DMS153 treated with DMSO at 0.1 percent for 48 hours (cell line): ENCODE measurements around the gene DDAH1.

ENCODE experiments used
- DNase-seq: peaks from one replicate; lab custom pipeline; 2025; ENCODE audit not compliant: unreplicated experiment; lab: John Stamatoyannopoulos, UW

The DDAH1 gene

DNA sequence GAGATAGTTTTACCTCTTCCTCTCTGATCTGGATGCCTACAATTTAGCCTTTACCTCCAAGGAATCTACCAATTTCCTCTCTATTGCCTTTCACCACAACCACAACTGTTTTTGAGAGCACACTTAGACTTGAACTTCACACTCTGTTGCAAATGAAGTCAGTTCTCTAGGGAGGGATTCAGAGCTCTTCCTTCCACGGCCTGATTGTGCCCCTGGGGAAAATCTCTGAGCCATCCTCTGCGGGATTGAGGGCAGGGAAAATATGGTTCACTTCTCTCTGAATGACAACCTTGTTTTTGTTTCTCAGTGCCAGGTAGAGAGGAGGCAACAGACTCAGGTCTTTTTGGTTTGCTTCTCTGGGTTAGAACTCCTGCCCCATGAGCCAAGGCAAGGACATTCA lies 153.1 kb downstream of the DDAH1 start:
- DNase-seq: no peak

DNA sequence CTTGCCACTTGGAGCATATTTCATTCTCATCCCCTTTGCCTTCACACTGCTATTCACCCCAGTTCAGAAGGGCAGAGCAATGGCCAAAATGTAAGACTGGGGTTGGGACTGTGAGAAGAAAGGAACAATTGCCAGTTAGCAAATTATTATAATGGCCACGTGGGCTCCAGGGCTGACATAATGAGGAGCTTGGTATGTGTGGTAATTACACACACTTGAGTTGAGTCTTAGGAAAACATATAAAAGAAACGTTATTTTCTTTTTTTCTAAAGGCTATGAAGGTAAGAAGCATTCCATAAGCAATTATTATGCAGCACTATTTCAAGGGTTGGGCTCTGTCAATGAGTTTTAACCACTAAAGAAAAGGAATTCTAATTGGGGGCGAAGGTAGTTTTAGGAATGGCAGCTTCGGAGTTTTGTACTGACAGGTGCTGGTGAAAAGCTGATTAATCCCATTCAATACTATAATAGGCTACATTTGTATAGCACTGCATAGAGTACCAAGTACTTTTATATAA lies 156.1 kb downstream of the DDAH1 start:
- DNase-seq: no peak

DNA sequence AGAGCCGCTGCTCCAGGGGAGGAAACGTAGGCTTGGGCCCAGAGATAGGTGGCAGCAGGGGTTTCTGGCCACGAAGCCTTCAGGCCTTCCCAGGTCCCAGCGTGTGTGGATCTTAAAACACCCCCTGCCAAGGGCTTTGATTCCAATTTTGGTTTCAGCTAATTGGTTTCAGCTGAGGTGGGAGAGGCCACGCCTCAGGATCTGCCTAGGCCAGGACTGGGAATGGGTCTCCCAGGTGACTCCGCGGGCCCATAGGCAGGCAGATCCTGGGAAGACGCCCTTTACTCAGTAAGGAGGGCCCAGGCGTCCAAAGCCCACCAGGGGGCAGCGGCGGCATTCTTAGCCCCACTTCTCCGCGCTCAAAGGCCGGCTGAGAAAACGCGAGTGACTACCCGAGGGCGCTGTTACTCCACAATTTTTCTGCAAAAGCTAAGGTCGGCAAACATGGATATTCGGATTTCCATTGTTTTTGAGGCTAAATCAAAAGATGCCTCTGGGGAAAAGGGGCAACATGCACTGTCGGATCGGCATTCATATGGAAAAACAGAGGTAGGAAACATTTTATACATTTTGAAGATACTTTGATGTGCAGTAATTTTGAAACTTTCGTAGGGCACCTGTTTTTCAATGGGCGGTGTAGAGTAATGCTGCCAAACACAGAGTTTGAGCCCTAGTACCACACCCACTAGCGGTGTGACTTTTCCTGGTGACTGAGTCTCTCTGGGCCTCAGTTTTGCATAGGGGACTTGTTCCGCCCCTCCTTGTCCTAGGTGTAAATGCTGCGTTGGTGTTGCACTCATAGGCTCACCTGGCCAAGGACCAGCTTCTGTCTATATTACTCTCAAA lies 156.7 kb downstream of the DDAH1 start:
- peak; percentile 42 for DNase-seq

DNA sequence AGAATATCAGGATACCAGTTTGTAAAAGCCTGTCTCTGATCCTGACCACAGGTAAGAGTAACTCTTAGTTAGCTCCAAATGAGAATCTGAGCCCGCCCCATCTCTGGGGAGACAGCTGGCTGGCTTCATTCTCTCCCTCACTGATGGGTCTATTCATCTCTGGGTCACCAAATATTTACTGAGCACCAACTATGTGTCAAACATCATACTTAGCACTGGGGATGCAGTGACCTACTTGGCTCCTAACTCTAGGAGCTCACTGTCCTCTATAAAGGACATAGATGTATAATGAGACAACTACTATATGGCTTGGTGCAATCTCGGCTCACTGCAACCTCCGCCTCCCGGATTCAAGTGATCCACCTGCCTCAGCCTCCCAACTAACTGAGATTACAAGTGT lies 158.7 kb downstream of the DDAH1 start:
- DNase-seq: no peak

DNA sequence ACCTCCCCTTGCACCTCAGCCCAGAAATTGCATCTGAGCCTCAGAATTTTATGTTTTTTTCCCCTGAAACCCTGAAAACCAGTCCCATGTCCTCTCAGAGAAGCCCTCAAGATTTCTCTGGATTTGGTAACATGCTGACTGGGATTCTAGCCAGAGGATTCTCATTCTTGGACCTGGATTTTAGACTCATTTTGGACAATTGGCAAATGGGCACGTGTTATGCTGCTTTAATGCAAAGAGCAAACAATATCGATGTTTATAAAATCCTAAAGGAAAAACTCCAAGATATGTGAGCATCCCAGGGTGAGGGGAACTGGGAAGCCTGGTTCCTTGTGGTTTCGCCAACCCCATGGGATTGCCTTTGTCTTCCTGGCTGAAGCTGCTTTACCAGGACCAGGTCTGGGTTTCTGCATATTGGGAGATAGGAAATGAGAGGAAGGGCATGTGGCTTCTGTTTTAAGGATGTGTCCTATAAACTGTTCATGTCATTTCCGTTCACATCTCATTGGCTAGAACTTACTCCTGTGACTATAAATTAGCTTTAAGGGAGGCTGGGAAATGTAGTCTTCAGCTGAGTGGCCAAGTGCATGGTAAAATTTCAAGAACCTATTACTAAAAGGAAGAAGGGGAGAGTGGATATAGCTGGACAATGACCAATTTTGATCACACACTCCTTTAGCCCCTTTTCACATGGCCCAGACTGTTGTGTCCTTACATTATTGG lies 161.4 kb downstream of the DDAH1 start:
- DNase-seq: no peak

DNA sequence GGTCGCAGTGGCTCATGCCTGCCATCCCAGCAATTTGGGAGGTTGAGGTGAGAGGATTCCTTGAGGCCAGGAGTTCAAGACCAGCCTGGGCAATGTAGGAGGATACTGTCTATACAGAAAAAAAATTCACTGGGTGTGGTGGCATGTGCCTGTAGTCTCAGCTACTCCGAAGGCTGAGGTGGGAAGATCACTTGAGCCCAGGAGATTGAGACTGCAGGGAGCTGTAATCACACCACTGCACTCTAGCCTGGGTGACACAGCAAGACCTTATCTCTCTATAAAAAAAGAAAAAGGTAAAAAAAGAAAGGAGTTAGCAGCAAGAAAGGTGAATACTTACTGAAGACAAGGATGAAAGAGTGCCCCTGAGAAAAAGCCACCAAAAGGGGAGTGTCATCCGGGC lies 164.8 kb downstream of the DDAH1 start:
- DNase-seq: no peak

DNA sequence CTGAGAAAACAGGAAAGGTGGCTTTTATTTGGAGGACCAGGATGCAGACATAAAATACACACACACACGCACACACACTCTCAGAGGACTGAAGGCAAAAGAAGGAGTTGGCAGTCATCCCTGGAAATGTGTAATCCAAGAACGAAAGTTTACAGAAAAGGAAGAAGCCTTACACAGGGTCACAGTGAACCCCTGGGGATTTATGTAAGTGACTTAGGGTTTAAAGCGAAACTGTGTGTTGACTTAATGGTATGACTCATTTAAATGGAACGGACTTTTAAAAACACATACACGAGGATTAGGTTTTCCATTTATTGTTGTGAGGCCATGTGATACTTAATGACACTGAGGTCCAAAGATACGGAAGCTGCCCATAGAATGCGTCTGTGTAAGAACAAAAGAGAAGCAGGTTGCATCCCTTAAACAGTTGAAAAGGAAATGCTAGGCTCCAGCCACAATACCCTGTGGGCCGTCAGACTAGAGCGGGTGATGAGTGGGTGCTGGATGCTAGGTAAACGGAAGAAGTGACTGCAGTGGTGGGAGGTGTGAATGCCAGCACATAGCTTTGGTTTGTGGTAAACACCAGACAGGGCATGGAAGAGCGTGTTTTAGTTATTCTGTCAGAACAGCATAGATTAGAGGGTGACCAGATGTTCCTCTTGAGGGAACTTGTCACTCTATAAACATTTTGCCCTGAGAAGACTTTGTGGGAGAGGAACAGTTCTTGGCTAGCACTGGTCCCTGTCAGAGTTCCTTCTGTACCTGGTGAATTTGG lies 166.9 kb downstream of the DDAH1 start:
- DNase-seq: peak; percentile 87

DNA sequence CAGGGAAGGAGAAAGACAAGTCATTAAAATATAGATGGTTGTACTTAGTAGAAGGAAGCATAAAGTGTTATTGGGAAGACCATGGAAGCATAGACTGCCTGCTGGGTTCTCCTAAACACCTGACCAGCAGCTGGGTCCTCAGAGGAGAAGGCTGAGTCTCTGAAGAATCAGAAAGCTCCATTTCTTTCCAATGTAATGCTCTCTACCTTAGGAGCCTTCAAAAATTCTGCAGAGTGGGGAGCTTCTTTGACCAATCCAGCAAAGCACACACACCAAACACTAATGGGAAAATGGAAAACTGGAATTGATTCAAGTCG lies 167.5 kb downstream of the DDAH1 start:
- no peak for DNase-seq

DNA sequence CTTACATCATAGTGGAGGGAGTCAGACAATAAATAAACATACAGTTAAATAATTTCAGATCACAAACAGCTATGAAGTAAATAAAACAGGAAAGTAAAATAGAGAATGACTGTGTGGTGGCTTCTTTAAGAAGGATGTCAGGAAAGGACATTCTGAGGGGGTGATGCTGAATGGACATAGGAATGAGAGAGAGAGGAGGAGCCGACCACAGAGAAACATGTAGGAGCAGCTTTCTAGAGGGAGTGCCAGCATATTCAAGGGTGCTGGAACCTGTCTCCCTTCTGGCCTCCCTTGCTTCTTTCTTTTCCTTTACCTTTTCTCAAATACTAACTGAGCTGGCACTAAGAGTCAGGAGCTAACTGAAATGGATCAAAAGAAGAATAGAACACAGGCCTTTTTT lies 168.0 kb downstream of the DDAH1 start:
- no peak for DNase-seq

DNA sequence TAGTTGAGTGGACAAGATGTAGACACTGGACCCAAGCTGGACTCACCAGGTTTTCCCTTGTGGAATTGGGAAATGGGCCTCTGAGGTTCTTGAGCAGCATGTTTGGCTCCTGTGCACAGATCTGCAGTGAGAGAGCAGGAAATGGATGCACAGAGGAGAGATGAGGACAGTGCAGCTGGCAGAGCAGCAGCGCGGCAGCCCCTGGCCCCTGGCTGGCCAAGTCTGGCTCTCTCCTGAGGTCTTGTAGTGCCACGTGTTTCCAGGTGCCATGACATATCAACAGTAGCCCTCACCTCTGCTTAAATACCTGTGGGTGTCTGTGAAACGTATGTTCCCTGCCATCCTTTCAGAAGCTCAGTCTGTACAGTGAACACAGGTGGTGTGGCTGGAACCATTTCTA lies 169.3 kb downstream of the DDAH1 start:
- no peak for DNase-seq

DNA sequence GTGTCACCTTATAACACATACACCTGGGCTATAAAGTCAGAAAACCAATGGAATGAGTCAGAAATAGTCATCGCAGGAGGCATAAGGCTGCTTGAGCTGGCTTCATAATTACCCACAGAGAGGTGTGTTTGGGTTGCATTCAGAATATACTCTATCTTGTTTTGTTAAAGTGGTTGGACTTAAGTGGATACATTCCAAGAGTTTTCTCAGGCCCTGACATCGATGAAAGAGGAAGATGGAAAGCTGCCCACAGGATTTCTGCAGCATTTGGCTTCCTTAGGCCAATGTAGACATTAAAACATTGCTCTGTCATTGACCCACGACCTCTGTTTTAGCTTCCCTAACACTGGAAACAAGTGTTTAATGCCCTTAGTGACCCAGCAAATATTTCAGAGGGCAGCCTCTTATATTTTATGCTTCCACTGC lies 169.9 kb downstream of the DDAH1 start:
- no peak for DNase-seq

DNA sequence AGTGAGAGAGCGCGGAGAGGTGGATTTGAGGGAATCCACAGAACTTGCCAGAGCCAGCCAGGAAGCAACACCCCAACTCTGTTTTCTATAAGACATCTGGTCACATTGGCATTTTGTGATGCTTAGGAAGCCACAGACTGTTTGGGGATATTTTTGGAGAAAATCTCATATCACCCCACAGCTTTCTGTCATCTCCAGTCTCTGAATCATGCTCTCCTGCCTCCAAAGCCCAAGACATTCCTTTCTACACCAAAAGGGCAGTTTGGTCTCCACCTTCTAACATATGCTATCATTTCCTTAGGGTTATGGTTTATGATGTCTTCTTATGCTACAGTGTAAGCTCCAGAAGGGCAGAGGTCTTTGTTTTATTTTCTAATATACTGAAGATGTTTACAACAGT lies 174.1 kb downstream of the DDAH1 start:
- no peak for DNase-seq

DNA sequence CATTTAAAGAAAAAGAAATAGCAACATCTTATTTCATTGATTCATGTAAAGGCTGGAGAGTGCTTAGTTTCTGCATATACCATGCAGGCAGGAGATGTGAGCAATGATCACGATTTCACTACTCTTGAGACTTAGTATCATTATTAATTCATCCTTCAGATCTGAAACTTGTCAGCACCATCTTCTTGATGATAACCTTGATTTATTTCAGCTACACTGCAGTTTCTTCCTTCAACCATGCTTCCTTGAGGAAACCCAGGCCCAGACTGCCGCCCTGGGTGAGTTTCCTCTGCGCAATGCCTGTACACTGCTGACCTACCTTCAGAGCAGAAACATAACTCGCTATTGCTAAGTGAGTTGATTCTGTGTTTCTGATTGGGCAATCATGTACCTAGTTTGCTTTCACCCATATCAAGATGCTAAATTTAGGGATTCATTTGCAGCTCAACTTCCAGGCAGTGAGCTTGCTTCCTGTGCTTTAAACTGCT lies 175.1 kb downstream of the DDAH1 start:
- no peak for DNase-seq

DNA sequence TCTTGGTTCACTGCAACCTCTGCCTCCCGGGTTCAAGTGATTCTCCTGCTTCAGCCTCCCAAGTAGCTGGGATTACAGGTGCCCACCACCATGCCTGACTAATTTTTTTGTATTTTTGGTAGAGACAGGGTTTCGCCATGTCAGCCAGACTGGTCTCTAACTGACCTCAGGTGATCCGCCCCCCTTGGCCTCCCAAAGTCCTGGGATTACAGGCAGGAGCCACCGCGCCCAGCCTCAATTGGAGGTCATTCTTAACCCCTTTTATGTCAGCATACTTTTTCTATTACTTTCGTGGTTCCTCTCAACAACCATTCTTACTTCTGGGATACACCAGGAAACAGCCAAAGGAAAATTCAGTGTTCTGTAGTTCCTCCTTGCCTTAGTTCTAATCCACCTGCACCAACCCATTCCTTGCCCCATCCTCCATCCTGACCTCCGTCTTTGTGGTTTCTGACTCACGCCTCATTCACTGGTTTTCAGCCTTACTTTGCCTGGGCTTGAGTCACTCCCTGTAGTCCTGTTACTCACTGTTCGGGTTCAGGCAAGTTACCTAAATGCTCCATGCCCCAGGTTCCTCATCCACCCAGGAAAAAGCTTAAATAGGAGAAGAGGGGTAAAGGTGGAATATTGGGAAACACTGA lies 175.6 kb downstream of the DDAH1 start:
- DNase-seq: no peak

DNA sequence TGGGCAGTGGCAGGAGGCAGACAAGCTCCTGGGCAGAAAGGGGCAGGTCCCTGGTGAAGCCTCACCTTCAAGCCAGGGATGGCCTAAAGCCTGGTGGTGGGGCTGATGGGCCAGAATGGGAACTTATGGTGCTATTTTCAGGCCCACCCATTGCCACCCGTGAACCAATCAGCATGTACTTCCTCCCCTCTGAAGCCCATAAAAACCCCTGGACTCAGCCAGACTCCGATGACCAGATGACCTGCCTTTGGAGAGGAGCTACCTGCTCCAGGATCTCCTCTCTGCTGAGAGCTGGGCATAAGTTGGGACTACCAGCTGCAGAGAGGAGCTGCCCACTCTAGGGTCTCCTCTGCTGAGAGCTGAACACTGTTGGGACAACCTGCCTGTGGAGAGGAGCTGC lies 180.8 kb downstream of the DDAH1 start:
- no peak for DNase-seq

DNA sequence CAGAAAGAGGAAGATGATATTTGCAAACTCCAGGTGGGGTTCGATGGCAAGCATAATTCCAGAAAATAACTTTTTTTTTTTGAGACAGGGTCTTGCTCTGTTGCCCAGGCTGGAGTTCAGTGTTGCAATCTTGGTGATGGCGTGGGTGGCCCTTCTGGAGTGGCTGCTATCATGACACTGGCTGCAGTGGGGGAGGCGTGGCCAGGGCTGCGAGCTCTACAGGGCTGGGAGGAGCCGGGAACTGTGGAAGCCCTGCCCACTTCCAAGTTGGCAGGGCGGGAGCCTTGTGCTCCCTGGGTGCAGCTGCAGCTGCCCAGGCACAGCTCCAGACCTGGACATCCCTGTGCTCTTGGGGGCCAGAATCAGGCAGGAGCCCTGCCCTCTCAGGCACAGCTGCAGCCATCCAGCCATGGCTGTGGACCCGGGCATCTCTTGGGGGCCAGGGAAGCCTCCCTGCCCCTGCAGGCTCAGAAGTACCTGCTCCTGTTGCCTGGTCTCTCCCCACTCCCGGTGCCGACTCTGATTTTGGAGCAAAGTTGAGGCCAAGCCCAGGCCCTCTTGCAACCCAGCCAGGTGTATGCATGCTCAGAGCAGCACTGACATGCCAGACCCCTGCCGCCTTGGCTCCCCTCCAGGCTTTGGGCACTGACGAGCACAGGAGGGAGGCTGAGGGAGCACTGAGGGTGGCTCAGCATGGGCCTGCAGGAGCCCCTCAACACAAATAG lies 181.3 kb downstream of the DDAH1 start:
- no peak for DNase-seq

DNA sequence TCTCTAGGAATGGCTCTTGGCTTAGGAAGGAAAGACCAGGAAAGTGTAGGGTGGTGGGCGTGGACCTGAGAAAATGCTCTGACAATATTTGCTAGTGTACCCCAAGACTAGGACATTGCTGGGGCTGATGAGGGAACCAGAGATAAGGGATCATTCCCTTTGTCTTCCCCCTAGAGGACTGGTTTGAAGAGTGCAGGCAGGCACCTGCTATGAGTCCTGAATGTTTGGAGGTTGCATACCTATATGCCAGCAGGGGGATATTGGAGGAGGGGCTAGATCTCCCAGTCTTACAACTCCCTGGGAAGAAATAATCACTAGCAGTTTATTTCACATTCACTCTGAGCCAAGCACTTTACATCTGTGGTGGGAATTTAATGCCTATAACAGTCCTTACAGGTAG lies 182.5 kb downstream of the DDAH1 start:
- no peak for DNase-seq

DNA sequence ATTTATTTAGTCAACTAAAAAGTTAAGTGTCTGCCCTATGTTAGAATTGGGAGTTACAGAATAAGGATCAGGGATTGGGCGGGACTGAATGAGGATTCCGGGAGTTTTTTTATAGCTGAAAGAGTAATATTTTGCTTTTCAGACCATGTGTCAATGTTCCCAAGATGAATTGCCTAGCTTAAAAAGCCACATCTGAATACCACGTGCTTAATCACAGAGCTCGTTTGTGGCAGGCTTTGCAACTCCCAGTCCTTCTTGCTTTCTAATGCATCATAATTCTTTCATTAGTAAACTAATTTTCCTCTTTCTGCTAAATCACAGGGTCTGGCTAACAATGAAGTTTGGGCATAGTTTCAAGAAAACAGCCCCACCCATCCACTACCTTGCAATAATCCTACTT lies 184.3 kb downstream of the DDAH1 start:
- no peak for DNase-seq

DNA sequence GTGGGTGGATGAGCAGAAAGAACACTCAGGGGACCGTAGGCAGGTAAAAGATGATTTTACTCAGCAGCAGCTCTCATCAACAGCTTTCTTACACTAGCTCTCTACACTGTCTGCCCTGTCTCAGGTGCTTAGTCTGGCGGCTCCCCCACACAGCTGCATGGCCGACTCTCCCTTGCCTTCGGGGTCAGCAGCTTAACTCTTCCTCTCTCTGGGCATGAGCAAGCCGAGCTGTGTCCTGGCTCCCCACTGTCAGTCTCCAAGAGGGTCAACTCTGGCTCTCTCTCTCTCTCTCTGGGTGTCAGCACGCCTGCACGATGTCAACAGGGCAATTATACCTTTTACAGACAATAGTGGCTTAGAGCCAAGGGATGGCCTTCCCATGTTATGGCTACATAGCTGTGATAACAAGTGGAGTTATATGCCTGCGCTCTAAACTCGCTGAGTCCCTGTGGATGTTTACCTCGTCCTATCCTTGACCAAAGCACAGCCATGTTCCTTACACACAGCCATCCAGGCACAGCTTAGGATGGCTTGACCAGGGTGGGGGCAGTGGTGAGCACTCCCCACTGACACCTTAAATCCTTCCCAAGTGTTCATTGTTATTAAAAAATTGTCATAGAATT lies 185.4 kb downstream of the DDAH1 start:
- DNase-seq: no peak

DNA sequence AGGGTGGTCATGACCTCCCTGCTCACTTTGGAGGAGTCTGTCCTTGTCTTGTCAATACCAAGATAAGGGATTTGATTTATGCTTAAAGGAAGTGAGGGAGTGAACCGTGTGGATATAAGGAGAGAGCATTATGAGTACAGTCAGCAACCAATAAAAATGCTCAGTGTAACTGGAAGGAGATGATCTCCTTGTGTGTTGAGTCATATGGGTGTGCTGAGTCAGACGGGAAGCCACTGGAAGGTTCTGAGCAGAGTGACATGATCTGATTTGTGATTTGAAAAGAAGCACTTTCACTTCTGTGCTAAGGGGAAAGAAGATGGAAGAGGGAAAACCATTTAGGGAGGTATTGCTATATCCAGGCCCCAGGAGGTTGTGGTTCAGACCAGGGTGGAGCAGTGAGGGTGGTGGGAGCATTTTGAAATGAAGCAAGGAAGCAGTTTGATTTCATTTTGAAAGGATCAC lies 186.1 kb downstream of the DDAH1 start:
- DNase-seq: no peak
